ENCODE data around the gene SLC44A4.

SLC44A4 gene

DNA sequence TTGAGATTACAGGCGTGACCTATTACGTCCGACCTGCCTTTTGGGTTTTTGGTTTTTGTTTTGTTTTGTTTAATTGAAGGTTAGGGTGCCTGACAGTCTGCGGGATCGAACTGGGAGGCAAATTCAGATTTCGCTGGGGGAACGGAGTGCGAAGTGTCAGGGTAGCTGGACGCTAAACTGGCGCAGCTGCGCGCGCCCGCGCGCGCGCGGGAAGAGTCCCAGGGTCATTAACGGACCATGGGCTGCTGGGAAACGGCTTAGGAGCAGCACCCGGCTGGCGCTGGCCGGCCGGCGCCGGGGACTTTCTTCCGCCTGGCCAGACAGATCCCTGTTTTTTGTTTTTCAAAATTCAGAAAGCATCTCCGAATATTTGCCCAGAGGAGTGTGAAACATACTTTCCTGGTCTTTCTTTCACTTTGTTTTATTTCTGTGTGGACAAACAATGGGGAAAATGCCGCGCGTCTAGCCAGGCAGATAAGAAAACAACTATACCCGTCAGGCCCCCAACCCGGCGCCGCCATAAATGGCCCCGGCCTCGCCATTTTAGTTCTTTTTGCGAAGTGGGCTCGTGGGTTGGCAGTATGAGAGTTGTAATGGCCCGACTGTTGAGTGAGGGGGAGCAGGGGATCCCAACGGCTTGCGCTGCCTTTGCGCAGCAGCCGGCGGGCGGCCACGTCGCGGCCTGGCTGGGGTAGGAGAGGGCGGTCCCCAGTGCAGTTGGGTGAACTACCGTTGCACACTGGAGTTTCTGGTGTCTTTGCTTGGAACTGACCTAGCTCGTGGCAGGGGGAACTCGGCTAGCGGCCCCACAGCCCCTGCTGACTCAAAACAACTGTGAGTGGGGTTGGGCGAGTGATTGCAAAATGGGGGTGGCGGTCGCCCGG, 44.2 kb downstream of the SLC44A4 start (continued):
- no peak for TF ChIP-seq ZNF473 (tag by site-specific recombination; IDR thresholded peaks at IDR 0.05)
- peak; percentile 89 for TF ChIP-seq ZNF2 (tag by site-specific recombination; IDR thresholded peaks at IDR 0.05)
- TF ChIP-seq ZBTB48 (tag by site-specific recombination; IDR thresholded peaks at IDR 0.05), result peak; percentile 87
- TF ChIP-seq ZEB2 (tag by site-specific recombination; IDR thresholded peaks at IDR 0.05), result peak; percentile 91
- no peak for TF ChIP-seq ZNF558 (tag by site-specific recombination; IDR thresholded peaks at IDR 0.05)
- TF ChIP-seq ZNF169 (tag by site-specific recombination; IDR thresholded peaks at IDR 0.05), result no peak
- peak; percentile 92 for TF ChIP-seq ZBTB20 (tag by site-specific recombination; IDR thresholded peaks at IDR 0.05)
- 0 out of 2 replicates have a peak, but pooled peaks have one; percentile 32 for TF ChIP-seq EGR2 (tag by site-specific recombination; IDR thresholded peaks at IDR 0.05; ENCODE audit: low read depth)
- TF ChIP-seq SP3 (tag by site-specific recombination; IDR thresholded peaks at IDR 0.05), result peak; percentile 17
- peak; percentile 79 for TF ChIP-seq ZNF785 (tag by site-specific recombination; IDR thresholded peaks at IDR 0.05)
- peak; percentile 93 for TF ChIP-seq ZNF121 (tag by site-specific recombination; IDR thresholded peaks at IDR 0.05)
- TF ChIP-seq KLF16 (tag by site-specific recombination; IDR thresholded peaks at IDR 0.05), result 0 out of 2 replicates have a peak, but pooled peaks have one; percentile 20
- 0 out of 2 replicates have a peak, but pooled peaks have one; percentile 20 for TF ChIP-seq ZNF777 (tag by site-specific recombination; IDR thresholded peaks at IDR 0.05; ENCODE audit: borderline replicate concordance)
- TF ChIP-seq ZSCAN30 (tag by site-specific recombination; IDR thresholded peaks at IDR 0.05), result peak; percentile 79; the same call in 1 of the 2 replicates
- TF ChIP-seq, protein P1, sequence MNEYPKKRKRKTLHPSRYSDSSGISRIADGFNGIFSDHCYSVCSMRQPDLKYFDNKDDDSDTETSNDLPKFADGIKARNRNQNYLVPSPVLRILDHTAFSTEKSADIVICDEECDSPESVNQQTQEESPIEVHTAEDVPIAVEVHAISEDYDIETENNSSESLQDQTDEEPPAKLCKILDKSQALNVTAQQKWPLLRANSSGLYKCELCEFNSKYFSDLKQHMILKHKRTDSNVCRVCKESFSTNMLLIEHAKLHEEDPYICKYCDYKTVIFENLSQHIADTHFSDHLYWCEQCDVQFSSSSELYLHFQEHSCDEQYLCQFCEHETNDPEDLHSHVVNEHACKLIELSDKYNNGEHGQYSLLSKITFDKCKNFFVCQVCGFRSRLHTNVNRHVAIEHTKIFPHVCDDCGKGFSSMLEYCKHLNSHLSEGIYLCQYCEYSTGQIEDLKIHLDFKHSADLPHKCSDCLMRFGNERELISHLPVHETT (tag by site-specific recombination; IDR thresholded peaks at IDR 0.05), result peak; percentile 81
- TF ChIP-seq YY1 (tag by site-specific recombination; IDR thresholded peaks at IDR 0.05), result peak; percentile 89
- no peak for TF ChIP-seq ZNF214 (tag by site-specific recombination; IDR thresholded peaks at IDR 0.05; ENCODE audit: borderline replicate concordance)
- TF ChIP-seq, protein P2, sequence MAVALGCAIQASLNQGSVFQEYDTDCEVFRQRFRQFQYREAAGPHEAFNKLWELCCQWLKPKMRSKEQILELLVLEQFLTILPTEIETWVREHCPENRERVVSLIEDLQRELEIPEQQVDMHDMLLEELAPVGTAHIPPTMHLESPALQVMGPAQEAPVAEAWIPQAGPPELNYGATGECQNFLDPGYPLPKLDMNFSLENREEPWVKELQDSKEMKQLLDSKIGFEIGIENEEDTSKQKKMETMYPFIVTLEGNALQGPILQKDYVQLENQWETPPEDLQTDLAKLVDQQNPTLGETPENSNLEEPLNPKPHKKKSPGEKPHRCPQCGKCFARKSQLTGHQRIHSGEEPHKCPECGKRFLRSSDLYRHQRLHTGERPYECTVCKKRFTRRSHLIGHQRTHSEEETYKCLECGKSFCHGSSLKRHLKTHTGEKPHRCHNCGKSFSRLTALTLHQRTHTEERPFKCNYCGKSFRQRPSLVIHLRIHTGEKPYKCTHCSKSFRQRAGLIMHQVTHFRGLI (tag by site-specific recombination; IDR thresholded peaks at IDR 0.05), result peak; percentile 11; the same call in 1 of the 2 replicates
- peak; percentile 93 for TF ChIP-seq YY2 (tag by site-specific recombination; IDR thresholded peaks at IDR 0.05)
- TF ChIP-seq ZNF398 (tag by site-specific recombination; IDR thresholded peaks at IDR 0.05), result no peak
- TF ChIP-seq ZNF555 (tag by site-specific recombination; conservative IDR thresholded peaks at IDR 0.05), result no peak
- peak; percentile 84 for TF ChIP-seq ZBTB17 (tag by site-specific recombination; IDR thresholded peaks at IDR 0.05)
- TF ChIP-seq, protein P3, sequence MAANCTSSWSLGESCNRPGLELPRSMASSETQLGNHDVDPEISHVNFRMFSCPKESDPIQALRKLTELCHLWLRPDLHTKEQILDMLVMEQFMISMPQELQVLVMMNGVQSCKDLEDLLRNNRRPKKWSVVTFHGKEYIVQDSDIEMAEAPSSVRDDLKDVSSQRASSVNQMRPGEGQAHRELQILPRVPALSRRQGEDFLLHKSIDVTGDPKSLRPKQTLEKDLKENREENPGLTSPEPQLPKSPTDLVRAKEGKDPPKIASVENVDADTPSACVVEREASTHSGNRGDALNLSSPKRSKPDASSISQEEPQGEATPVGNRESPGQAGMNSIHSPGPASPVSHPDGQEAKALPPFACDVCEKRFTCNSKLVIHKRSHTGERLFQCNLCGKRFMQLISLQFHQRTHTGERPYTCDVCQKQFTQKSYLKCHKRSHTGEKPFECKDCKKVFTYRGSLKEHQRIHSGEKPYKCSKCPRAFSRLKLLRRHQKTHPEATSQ (tag by site-specific recombination; IDR thresholded peaks at IDR 0.05), result peak; percentile 88
